Stimulated activated memory B cell treated with anti-CD40 and anti-IgM and Interleukin-4, amounts not matched to agents 10 μg/mL and 1 μg/mL and 100 μg/mL, for 72 hours (primary cell): Measurements from ENCODE around the gene MAEL.

ENCODE experiments used
- ATAC-seq: fragments of 150-1000 bp; cut with Tn5 transposase; 2 replicates; pipeline ENCODE4 v1.10.0; 2021
- H3K27ac Mint-ChIP-seq: one replicate; pipeline ENCODE4 v1.8.0; 2022; ENCODE audit warnings: mild to moderate bottlenecking, mixed read lengths
- H3K27me3 Mint-ChIP-seq: one replicate; pipeline ENCODE4 v1.8.0; 2022; ENCODE audit warnings: mixed read lengths
- H3K36me3 Mint-ChIP-seq: one replicate; pipeline ENCODE4 v1.8.0; 2022; ENCODE audit warnings: mixed read lengths
- H3K4me1 Mint-ChIP-seq: one replicate; pipeline ENCODE4 v1.8.0; 2022; ENCODE audit warnings: mixed read lengths
- H3K4me3 Mint-ChIP-seq: one replicate; pipeline ENCODE4 v1.8.0; 2022; ENCODE audit warnings: mild to moderate bottlenecking, moderate library complexity, mixed read lengths
- H3K9me3 Mint-ChIP-seq: one replicate; pipeline ENCODE4 v1.8.0; 2022; ENCODE audit warnings: mixed read lengths

Gene MAEL

DNA sequence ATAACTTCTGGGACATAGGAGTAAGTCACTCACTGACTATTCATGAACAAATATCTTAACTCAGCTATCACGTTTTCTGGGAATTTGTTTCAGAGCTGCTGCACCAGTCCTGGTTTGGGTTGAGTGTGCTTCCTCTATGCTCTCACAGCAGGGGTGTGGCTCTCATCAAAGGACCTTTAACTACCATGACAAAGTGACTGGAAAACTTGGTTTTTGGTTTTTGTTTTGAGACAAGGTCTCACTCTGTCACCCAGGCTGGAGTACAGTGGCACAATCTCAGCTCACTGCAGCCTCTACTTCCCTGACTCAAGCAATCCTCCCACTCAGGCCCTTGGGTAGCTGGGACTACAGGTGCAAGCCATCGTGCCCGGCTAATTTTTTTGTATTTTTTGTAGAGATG is 17.8 kb upstream of the MAEL start:
- H3K4me3 Mint-ChIP-seq: no peak overlapping the region
- peaks cover 71% of the 10 kb centered on the region for H3K27me3 Mint-ChIP-seq
- H3K36me3 Mint-ChIP-seq: no peaks in the 10 kb centered on the region
- H3K27ac Mint-ChIP-seq: no peak overlapping the region
- H3K9me3 Mint-ChIP-seq: no peaks in the 10 kb centered on the region
- H3K4me1 Mint-ChIP-seq: peaks cover 21% of the 10 kb centered on the region
- no peak for ATAC-seq

DNA sequence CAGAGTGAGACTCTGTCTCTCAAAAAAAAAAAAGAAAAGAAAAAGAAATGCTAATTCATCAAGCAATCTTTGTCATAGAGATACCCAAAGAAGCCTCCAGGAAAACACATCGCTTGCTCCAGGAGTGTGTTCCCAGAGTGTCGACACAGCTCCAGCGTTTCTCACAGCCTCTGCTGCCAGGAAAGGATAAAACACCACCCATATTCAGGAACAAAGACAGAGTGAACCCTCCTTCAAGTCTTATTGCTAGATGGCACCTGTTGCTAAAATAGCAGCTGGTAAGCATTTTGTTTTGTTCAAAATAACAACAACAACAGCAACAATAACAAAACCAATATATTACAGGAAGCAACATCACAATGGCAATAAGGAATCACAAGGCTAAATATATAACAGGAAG is 16.9 kb upstream of the MAEL start:
- no peak overlapping the region for H3K4me3 Mint-ChIP-seq
- no peak overlapping the region for H3K27ac Mint-ChIP-seq
- peaks cover 24% of the 10 kb centered on the region for H3K4me1 Mint-ChIP-seq
- no peaks in the 10 kb centered on the region for H3K9me3 Mint-ChIP-seq
- H3K27me3 Mint-ChIP-seq: peaks cover 77% of the 10 kb centered on the region
- no peak for ATAC-seq
- H3K36me3 Mint-ChIP-seq: no peaks in the 10 kb centered on the region

DNA sequence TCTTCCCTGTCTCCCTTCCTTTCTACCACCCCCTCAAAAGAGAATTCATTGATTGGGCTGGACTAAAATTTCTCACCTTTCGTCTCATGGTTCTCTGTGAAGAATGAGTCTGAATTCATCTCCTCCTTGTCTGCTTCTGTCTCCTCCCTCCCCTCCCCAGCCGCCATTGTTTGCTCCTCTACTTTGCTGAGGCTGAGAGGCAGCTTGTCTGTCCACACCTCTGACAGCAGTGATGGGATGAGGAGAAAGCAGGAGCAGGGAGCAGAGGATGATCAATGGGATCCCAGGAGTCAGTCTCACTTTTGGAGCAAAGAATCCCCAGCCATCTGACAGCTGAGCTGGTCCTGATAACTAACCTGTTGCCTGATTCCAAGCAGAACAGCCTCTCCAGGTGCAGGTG is 16.3 kb upstream of the MAEL start:
- Mint-ChIP-seq H3K9me3 (no peaks in the 10 kb centered on the region), H3K4me1 (peaks cover 24% of the 10 kb centered on the region), H3K36me3 (no peaks in the 10 kb centered on the region), H3K4me3 (no peak overlapping the region), H3K27me3 (peaks cover 72% of the 10 kb centered on the region), H3K27ac (no peak overlapping the region)
- no peak for ATAC-seq

DNA sequence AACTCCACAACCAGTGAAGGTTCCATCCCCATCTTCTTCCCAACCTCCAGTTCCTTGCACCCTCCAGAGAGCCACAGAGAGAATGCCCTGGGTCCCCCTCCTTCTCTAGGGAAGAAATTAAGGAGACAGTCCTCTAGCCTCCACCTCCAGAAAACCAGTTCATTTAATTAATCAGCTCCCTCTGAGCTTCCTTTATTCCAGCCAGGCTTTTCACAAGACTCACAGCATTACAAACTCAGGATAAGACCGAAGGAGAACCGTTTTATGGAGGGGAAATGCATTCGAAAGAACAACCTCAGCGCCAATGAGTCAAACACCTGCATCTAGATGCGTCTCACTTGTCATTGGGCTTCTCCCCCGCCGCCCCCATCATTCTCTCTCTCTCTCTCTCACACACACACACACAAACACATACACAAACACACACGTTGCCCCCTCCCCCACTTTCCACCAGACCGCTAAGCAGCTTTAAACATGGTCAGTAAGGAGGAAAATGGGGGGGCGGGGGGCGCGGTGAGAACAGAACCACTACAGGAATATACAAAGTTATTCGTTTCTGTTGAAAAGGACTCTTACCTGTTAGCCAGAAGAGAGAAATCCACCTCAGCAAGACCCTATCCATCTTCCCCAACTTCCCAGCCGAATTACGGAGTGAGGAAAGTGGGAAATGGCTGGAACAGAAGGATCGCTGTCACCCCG is 14.3 kb upstream of the MAEL start:
- no peaks in the 10 kb centered on the region for H3K9me3 Mint-ChIP-seq
- H3K27me3 Mint-ChIP-seq: peaks cover 56% of the 10 kb centered on the region
- no peak overlapping the region for H3K27ac Mint-ChIP-seq
- H3K36me3 Mint-ChIP-seq: no peaks in the 10 kb centered on the region
- peak overlapping the region; percentile 70 for H3K4me3 Mint-ChIP-seq
- no peak for ATAC-seq
- H3K4me1 Mint-ChIP-seq: peaks cover 24% of the 10 kb centered on the region

DNA sequence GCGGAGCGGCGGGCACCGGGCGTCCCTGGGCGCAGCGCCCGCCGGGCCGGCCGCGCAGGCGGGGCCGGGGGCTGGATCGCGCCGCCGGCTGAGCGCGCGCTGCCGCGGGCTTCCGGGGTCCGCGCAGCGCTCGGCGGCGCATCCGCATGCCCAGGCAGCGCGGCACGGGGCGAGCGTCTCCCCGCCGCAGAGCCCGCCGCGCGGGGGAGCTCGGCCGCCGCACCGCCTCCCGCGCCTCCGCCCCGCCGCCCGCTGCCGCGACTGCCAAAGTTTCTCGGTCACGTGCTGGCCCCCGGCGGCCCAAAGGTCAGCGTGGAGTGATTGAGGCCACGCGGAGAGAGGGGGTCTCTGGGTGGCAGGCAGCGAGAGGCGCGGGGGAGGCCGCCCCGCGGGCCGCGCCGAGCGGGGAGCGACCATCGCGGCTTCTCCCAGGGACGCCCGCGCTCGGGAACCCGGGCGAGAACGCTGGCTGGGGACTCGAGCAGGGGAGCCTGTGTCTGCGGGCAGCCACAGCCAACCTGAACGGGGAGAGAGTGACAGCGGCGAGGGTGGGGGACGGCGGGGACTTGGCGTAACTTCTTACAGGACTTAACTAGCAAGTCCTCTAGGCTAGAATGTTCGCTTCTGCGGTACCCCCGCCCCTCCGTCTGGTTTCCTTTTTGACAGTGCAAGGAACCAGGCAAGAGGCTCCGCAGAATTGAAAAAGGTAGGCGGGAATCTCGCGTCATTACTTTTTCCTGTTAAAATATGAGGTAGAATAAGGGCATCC is 13.5 kb upstream of the MAEL start, which contains the start of gene ILDR2:
TSS of gene ILDR2 (minus strand) at position 180 of the 769 bp plus-strand sequence. CDS start 272 bp downstream, outside the sequence.
- ATAC-seq: peak; percentile 81
- Mint-ChIP-seq H3K27ac (no peak within 1 kb of the TSS), H3K36me3 (no peaks in the 10 kb centered on the region), H3K4me1 (peaks cover 24% of the 10 kb centered on the region), H3K4me3 (peak within 1 kb of the TSS; percentile 73), H3K27me3 (peaks cover 49% of the 10 kb centered on the region), H3K9me3 (no peaks in the 10 kb centered on the region)

DNA sequence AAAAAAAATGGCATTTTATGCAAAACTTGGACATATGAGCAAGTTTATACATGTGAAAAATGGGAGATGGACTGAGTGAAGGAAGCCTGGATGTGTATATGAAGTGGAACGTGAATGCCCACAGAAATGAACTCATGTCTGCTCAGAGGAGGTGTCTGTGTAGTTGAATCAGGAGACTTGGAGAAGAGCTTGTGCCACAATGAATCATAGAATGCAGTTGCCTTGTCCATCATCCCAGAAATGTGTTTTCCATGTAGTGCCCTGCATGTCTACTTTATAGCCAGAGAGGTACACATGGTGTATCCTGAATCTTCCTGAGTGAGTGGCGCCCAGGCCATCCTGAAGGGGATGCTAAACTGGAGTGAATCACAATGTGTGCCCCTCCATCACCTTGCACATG is 11.1 kb upstream of the MAEL start:
- Mint-ChIP-seq H3K9me3 (no peaks in the 10 kb centered on the region), H3K27me3 (peaks cover 31% of the 10 kb centered on the region), H3K36me3 (no peaks in the 10 kb centered on the region), H3K4me3 (no peak overlapping the region), H3K27ac (no peak overlapping the region), H3K4me1 (peaks cover 24% of the 10 kb centered on the region)
- ATAC-seq: no peak

DNA sequence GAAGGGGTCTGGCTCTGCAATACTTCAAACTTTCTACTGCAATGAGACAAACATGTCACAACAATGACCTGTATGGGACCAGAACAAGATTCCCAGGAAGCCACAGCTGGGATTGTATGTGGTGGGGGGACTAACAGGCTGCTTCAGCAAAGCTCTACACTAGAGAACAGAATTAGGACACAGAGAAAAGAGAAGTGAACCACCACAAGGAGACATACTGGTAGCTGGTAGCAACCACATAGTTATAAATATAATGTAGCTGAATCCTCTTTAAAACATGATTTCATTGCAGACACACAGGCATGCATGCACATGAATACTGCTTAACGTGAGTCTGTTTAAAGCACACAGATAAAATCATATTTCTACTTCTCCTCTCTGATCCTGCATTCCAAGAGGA is 10.3 kb upstream of the MAEL start:
- no peak overlapping the region for H3K4me3 Mint-ChIP-seq
- peaks cover 26% of the 10 kb centered on the region for H3K27me3 Mint-ChIP-seq
- no peaks in the 10 kb centered on the region for H3K9me3 Mint-ChIP-seq

DNA sequence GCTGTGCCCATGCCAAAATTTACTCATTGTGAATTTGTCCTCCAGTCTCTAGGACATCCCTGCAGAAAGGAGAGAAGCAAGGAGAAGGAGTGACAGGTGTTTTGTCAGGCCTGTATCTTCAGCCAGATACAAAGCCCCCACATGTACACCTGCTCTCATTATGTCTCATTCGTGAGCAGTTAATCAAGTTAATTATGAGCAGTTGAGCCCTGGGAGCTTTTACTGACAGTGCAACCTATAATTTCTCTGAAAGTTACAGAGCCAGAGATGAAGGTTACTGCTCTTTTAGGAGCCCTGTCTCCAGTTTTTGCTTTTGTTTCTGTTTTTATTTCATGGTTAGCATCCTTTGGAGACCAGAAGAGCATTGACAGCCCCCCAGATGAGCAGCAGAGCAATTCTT is 8.7 kb upstream of the MAEL start:
- peaks cover 26% of the 10 kb centered on the region for H3K27me3 Mint-ChIP-seq
- H3K36me3 Mint-ChIP-seq: no peaks in the 10 kb centered on the region
- no peaks in the 10 kb centered on the region for H3K9me3 Mint-ChIP-seq
- H3K4me1 Mint-ChIP-seq: peaks cover 10% of the 10 kb centered on the region
- H3K27ac Mint-ChIP-seq: no peak overlapping the region
- no peak overlapping the region for H3K4me3 Mint-ChIP-seq
- ATAC-seq: no peak

More for the DNA sequence above, 10.3 kb upstream of the MAEL start:
- Mint-ChIP-seq H3K4me1 (peaks cover 24% of the 10 kb centered on the region), H3K27ac (no peak overlapping the region), H3K36me3 (no peaks in the 10 kb centered on the region)
- peak; percentile 52 for ATAC-seq

DNA sequence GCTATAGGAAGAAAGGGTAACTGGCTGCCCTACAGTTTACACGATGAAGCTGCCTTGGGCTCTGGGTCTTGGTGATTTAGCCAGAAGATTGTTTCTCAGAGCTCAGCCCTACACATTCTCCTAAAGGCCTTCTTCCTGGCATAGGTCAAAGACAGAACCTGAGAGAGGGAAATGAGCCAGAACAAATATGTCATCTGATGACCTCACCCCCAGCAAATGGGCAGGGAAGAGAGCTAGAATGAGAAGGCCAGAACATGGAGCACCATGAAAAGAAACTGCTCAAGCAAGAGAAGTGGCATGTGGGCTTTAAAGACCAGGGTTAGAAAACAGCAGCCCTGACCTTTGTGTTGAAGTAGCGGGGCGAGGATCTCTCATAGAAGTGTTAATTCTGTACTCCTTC is 8.3 kb upstream of the MAEL start:
- Mint-ChIP-seq H3K36me3 (no peaks in the 10 kb centered on the region), H3K4me3 (no peak overlapping the region), H3K27me3 (peaks cover 30% of the 10 kb centered on the region), H3K9me3 (peaks cover under 1% of the 10 kb centered on the region), H3K27ac (no peak overlapping the region), H3K4me1 (peaks cover 8% of the 10 kb centered on the region)
- no peak for ATAC-seq

DNA sequence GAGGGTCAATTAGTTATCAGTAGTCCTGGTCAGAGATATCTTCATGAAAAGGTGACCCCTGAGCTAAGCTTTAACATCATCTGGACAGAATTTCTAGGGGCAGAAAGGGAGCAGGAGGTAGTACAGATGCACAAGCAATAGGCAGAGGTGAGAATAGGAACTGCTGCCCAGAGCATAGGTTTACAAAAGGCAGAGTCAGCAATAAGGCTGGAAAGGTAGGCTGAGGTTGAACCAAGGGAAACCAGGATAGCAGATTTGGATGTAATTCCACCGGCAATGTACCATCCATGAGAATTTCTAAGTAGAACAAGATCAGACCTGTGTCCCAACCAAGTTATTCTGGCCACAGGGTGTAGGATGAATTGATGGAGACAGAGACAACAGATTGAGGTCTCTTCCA is 7.5 kb upstream of the MAEL start:
- ATAC-seq: no peak
- Mint-ChIP-seq H3K4me3 (no peak overlapping the region), H3K27ac (no peak overlapping the region), H3K9me3 (peaks cover 6% of the 10 kb centered on the region), H3K36me3 (no peaks in the 10 kb centered on the region), H3K4me1 (no peaks in the 10 kb centered on the region), H3K27me3 (peaks cover 30% of the 10 kb centered on the region)

DNA sequence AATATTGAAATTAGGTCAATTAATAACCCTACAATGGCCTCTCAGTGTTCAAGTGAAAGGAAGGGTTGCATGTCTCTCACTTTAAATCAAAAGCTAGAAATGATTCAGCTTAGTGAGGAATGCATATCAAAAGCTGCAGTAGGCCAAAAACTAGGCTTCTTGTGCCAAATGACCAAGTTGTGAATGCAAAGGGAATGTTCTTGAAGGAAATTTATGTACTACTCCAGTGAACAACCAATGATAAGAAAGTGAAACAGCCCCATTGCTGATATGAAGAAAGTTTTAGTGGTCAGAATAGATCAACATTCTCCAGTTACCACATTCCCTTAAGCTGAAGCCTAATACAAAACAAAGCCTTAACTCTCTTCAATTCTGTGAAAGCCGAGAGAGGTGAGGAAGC is 10.0 kb downstream of the MAEL start:
- peaks cover 27% of the 10 kb centered on the region for H3K27me3 Mint-ChIP-seq
- H3K9me3 Mint-ChIP-seq: peaks cover 6% of the 10 kb centered on the region
- no peak overlapping the region for H3K27ac Mint-ChIP-seq
- H3K4me3 Mint-ChIP-seq: no peak overlapping the region
- H3K36me3 Mint-ChIP-seq: no peaks in the 10 kb centered on the region
- ATAC-seq: no peak
- no peaks in the 10 kb centered on the region for H3K4me1 Mint-ChIP-seq

DNA sequence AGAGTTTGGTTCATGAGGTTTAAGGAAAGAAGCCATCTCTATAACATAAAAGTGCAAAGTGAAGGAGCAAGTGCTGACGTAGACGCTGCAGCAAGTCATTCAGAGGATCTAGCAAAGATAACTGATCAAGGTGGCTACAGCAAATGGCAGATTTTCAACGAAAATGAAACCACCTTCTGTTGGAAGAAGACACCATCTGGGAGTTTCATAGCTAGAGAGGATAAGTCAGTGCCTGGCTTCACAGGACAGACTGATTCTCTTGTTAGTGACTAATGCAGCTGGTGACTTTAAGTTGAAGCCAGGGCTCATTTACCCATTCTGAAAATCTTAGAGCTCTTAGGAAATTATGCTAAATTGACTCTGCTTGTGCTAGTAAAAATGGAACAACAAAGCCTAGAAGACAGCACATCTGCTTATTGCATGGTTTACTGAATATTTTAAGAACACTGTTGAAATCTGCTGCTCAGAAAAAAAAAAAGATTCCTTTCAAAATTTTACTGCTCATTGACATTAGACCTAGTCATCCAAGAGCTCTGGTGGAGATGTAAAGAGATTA is 10.5 kb downstream of the MAEL start:
- no peak overlapping the region for H3K4me3 Mint-ChIP-seq
- H3K27ac Mint-ChIP-seq: no peak overlapping the region
- H3K4me1 Mint-ChIP-seq: no peaks in the 10 kb centered on the region
- H3K36me3 Mint-ChIP-seq: no peaks in the 10 kb centered on the region
- peaks cover 27% of the 10 kb centered on the region for H3K27me3 Mint-ChIP-seq
- peaks cover 6% of the 10 kb centered on the region for H3K9me3 Mint-ChIP-seq
- no peak for ATAC-seq

DNA sequence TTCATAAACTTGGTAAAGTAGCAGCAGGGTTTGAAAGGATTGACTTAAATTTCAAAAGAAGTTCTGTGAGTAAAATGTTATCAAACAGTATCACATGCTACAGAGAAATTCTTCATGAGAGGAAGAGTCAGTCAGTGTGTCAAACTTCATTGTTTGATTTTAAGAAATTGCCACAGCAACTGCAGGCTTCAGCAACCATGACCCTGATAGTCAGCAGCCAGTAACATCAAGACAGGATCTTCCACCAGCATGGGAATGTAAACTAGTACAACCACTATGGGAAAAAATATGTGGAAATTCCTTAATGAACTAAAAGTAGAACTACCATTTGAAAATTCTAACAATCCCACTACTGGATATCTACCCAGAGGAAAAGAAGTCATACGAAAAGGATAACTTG is 11.5 kb downstream of the MAEL start:
- no peak for ATAC-seq

DNA sequence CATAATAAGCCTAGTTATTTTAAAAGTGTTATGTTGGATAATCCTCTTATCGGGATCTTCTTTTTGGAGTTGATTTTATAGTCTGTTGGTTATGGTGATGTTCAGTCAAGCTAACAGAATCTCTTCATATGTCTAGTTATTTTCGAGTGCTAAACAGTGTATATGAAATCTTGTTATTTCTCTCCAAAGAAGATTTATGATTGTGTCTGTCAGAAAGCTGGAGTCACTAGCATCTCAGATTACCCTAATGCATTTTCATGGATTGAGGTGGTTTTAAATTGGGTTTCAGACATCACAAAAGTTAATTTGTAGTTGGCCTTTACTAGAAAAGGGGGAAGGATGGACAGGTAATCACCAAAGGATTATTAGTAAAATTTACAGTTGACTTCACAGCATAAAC is 13.3 kb downstream of the MAEL start:
- H3K9me3 Mint-ChIP-seq: peaks cover 6% of the 10 kb centered on the region
- H3K27ac Mint-ChIP-seq: no peak overlapping the region
- H3K4me1 Mint-ChIP-seq: no peaks in the 10 kb centered on the region
- ATAC-seq: no peak
- no peak overlapping the region for H3K4me3 Mint-ChIP-seq
- H3K36me3 Mint-ChIP-seq: no peaks in the 10 kb centered on the region
- peaks cover 27% of the 10 kb centered on the region for H3K27me3 Mint-ChIP-seq

More for the DNA sequence above, 11.5 kb downstream of the MAEL start:
- Mint-ChIP-seq H3K27me3 (peaks cover 27% of the 10 kb centered on the region), H3K4me1 (no peaks in the 10 kb centered on the region), H3K4me3 (no peak overlapping the region), H3K27ac (no peak overlapping the region), H3K36me3 (no peaks in the 10 kb centered on the region), H3K9me3 (peaks cover 6% of the 10 kb centered on the region)

DNA sequence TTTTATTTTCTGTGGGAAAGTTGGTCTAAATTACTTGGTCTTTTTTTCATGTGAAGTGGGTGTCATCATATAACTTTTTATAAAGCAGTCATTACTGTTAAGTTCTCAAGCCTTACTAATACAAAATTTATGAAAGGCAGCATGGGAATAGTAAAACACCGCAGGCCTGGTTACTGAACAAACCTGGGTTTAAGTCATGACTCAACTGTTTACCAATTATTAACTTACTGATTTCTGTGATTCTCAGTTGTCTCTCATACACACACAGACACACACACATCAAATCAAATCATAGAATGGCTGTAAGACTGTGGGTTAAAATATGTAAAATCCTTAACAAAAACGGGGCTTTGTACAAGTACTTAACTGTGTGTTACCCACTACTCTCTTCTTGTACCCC is 14.6 kb downstream of the MAEL start:
- peaks cover 6% of the 10 kb centered on the region for H3K9me3 Mint-ChIP-seq
- no peaks in the 10 kb centered on the region for H3K4me1 Mint-ChIP-seq
- ATAC-seq: no peak
- no peak overlapping the region for H3K27ac Mint-ChIP-seq
- H3K36me3 Mint-ChIP-seq: no peaks in the 10 kb centered on the region
- H3K4me3 Mint-ChIP-seq: no peak overlapping the region
- H3K27me3 Mint-ChIP-seq: peaks cover 14% of the 10 kb centered on the region
